ENCODE measurements around the gene GATAD2A.

DNA sequence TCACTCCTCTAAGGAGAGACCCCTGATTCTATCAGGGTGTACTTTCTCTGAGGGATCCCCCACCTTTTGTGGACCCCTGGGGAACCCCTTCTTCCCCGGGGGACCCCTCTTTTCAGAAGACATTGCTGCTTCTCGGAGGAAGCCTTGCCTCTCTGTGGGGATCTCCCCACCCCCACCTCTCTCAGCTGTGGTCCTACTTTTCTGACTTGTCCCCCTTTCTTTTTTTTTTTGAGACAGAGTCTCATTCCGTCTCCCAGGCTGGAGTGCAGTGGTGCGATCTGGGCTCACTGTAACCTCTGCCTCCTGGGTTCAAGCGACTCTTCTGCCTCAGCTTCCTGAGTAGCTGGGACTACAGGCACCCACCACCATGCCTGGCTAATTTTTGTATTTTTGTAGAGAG, 18.4 kb upstream of the GATAD2A start:
- no peak for TF ChIP-seq POLR2AphosphoS2 (IDR thresholded peaks at IDR 0.05; ENCODE audit: low read depth, low read length)
- TF ChIP-seq, protein P1, sequence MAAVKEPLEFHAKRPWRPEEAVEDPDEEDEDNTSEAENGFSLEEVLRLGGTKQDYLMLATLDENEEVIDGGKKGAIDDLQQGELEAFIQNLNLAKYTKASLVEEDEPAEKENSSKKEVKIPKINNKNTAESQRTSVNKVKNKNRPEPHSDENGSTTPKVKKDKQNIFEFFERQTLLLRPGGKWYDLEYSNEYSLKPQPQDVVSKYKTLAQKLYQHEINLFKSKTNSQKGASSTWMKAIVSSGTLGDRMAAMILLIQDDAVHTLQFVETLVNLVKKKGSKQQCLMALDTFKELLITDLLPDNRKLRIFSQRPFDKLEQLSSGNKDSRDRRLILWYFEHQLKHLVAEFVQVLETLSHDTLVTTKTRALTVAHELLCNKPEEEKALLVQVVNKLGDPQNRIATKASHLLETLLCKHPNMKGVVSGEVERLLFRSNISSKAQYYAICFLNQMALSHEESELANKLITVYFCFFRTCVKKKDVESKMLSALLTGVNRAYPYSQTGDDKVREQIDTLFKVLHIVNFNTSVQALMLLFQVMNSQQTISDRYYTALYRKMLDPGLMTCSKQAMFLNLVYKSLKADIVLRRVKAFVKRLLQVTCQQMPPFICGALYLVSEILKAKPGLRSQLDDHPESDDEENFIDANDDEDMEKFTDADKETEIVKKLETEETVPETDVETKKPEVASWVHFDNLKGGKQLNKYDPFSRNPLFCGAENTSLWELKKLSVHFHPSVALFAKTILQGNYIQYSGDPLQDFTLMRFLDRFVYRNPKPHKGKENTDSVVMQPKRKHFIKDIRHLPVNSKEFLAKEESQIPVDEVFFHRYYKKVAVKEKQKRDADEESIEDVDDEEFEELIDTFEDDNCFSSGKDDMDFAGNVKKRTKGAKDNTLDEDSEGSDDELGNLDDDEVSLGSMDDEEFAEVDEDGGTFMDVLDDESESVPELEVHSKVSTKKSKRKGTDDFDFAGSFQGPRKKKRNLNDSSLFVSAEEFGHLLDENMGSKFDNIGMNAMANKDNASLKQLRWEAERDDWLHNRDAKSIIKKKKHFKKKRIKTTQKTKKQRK (IDR thresholded peaks at IDR 0.05; ENCODE audit: low read depth, low read length): no peak
- TF ChIP-seq, protein P2, sequence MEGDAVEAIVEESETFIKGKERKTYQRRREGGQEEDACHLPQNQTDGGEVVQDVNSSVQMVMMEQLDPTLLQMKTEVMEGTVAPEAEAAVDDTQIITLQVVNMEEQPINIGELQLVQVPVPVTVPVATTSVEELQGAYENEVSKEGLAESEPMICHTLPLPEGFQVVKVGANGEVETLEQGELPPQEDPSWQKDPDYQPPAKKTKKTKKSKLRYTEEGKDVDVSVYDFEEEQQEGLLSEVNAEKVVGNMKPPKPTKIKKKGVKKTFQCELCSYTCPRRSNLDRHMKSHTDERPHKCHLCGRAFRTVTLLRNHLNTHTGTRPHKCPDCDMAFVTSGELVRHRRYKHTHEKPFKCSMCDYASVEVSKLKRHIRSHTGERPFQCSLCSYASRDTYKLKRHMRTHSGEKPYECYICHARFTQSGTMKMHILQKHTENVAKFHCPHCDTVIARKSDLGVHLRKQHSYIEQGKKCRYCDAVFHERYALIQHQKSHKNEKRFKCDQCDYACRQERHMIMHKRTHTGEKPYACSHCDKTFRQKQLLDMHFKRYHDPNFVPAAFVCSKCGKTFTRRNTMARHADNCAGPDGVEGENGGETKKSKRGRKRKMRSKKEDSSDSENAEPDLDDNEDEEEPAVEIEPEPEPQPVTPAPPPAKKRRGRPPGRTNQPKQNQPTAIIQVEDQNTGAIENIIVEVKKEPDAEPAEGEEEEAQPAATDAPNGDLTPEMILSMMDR (IDR thresholded peaks at IDR 0.05 in 2 of 3, conservative IDR thresholded peaks at IDR 0.05 in 1 of 3; ENCODE audit: control insufficient read depth in 2 of 3, extremely low read depth in 1 of 3, insufficient read depth in 1 of 3, low read depth in 3 of 3, low read length in 3 of 3): no peak
- TF ChIP-seq CHD1 (IDR thresholded peaks at IDR 0.05; ENCODE audit: low read depth, low read length): no peak
- TF ChIP-seq, protein P3, sequence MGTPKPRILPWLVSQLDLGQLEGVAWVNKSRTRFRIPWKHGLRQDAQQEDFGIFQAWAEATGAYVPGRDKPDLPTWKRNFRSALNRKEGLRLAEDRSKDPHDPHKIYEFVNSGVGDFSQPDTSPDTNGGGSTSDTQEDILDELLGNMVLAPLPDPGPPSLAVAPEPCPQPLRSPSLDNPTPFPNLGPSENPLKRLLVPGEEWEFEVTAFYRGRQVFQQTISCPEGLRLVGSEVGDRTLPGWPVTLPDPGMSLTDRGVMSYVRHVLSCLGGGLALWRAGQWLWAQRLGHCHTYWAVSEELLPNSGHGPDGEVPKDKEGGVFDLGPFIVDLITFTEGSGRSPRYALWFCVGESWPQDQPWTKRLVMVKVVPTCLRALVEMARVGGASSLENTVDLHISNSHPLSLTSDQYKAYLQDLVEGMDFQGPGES (IDR thresholded peaks at IDR 0.05): no peak
- no peak for TF ChIP-seq RBBP5 (conservative IDR thresholded peaks at IDR 0.05)
- no peak for TF ChIP-seq CEBPB (IDR thresholded peaks at IDR 0.05; ENCODE audit: borderline replicate concordance in 1 of 2, low read depth in 2 of 2, low read length in 2 of 2)
- no peak for TF ChIP-seq POLR2A (IDR thresholded peaks at IDR 0.05; ENCODE audit: low read depth, low read length)
- TF ChIP-seq YBX1 (IDR thresholded peaks at IDR 0.05): no peak
- no peak for TF ChIP-seq GABPA (IDR thresholded peaks at IDR 0.05; ENCODE audit: low read depth)
- TF ChIP-seq JUND (IDR thresholded peaks at IDR 0.05; ENCODE audit: low read depth, low read length): no peak
- no peak for TF ChIP-seq POLR2AphosphoS5 (IDR thresholded peaks at IDR 0.05; ENCODE audit: low read length)

Measured in GM12878 (cell line).